Subcutaneous preadipocyte (primary cell): Measurements from ENCODE around the gene DYNLL2. TPM values are rescaled to one million over a fixed set of nuclear protein-coding genes. Genes with fewer than 3 reads are reported as not detected.

Experiments used
- total RNA-seq: library from RNA; depleted of rRNA; stranded (reverse); fragments of >200 nt; gene quantifications from 2 replicates; pipeline ENCODE4 v1.2.3, GENCODE V29; 2012

The DYNLL2 gene
- 7.0 and 9.0 TPM in 2 replicates for total RNA-seq

DNA sequence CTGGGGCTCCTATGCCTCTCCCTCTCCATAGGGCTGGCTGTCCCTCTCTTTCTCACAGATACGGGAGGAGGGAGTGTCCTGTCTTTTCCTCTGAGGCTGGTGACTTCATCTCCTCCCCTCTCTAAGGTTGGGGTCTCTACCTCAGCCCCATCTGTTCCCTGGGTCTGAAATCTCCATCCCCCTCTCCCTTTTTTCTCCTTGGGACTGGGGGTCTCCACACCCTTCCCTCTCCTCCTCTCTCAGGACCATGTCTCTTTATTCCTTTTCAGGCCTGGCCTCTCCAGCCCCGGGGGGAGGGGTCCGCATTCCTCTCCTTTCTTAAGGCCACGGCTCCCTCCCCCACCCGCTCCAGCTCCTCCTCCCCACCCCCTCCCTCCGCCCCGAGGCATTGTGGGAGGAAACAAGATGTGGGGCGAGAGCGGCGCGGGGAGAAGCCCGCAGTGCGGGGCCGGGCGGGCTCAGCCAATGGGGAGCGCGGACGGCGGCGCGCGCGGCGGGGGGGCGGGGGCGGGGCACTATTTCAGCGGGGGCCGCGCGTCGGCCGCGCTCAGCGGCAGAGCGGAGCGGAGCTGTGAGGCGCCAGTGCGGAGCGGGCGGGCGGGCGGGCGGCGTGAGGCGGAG lies at the start of gene DYNLL2:
TSS of gene DYNLL2 (plus strand) at position 550 of the 621 bp plus-strand sequence. CDS start 3,672 bp downstream, outside the sequence.

Other genes with a start within 250 kb of the DYNLL2 start
- 15.2 and 16.2 TPM in 2 replicates for gene MRPS23, start 233.4 kb upstream of the DYNLL2 start, total RNA-seq
- gene CUEDC1, start 128.0 kb upstream of the DYNLL2 start, total RNA-seq, result 13.5 and 15.8 TPM in 2 replicates
- 32.0 and 43.8 TPM in 2 replicates for gene VEZF1, start 95.2 kb upstream of the DYNLL2 start, total RNA-seq
- gene SRSF1, start 76.2 kb upstream of the DYNLL2 start, total RNA-seq, result 349 and 447 TPM in 2 replicates
- not detected in 2 replicates for gene OR4D1, start 65.0 kb downstream of the DYNLL2 start, total RNA-seq
- gene OR4D2, start 83.6 kb downstream of the DYNLL2 start, total RNA-seq, result not detected in 2 replicates
- gene EPX, start 109.3 kb downstream of the DYNLL2 start, total RNA-seq, result not detected in 2 replicates
- 10.7 and 10.9 TPM in 2 replicates for gene MKS1, start 135.8 kb downstream of the DYNLL2 start, total RNA-seq
- gene LPO, start 155.2 kb downstream of the DYNLL2 start, total RNA-seq, result not detected in 2 replicates
- gene MPO, start 197.5 kb downstream of the DYNLL2 start, total RNA-seq, result under 0.01 TPM in 1 of 2 replicates, not detected in the other
- gene TSPOAP1, start 245.4 kb downstream of the DYNLL2 start, total RNA-seq, result under 0.01 TPM in 1 of 2 replicates, not detected in the other